ENCODE measurements around the gene SUPT6H.

- TF ChIP-seq CTCF (IDR thresholded peaks at IDR 0.05) (no peak), POLR2AphosphoS5 (IDR thresholded peaks at IDR 0.05) (no peak)
Measured at GRCh38 chr17:28662527-28662829, 473 bp downstream of the SUPT6H start.

Measured in transverse colon (tissue), 4 donors.